Subcutaneous adipose tissue (tissue), 4 donors: Measurements from ENCODE around the gene CC2D2B. TPM values are rescaled to one million over a fixed set of nuclear protein-coding genes. Genes with fewer than 3 reads are reported as not detected.

Experiments
- CTCF ChIP-seq: fragments of 450-650 bp; IDR thresholded peaks from one replicate; pipeline ENCODE4 v1.5.1; 2016; ENCODE audit warnings: low read depth, mild to moderate bottlenecking, control low read depth, antibody characterized with exemption, moderate library complexity
- total RNA-seq, 4 donors: library from RNA; depleted of rRNA; stranded (reverse); fragments of >200 nt; gene quantifications; one replicate each; pipeline ENCODE4 v1.1.0, GENCODE V29; 2016

The CC2D2B gene
- total RNA-seq, 4 donors from 2014 or later, result 1.1 to 4.4 (median 2.2) TPM

GRCh38 chr10:95889830-95890229 lies 17.9 kb upstream of the CC2D2B start:
- TF ChIP-seq CTCF, result no peak

- TF ChIP-seq CTCF, result no peak
Measured at GRCh38 chr10:95896071-95896850, 11.5 kb upstream of the CC2D2B start.

- no peak for TF ChIP-seq CTCF
Measured at GRCh38 chr10:95906677-95907455, 909 bp upstream of the CC2D2B start.

GRCh38 chr10:95908450-95908849 lies 675 bp downstream of the CC2D2B start:
- no peak for TF ChIP-seq CTCF

- TF ChIP-seq CTCF, result no peak
Measured at GRCh38 chr10:95909561-95909960, 1.8 kb downstream of the CC2D2B start.

- TF ChIP-seq CTCF, result no peak
Measured at GRCh38 chr10:95920798-95921426, 13.1 kb downstream of the CC2D2B start.

GRCh38 chr10:95925033-95925432 lies 17.3 kb downstream of the CC2D2B start:
- no peak for TF ChIP-seq CTCF
